ENCODE data around the gene CCIN. TPM values are rescaled to one million over a fixed set of nuclear protein-coding genes. Genes with fewer than 3 reads are reported as not detected.

Gene CCIN
- total RNA-seq, 1 donor from 2014 or later = 1.2 TPM

GRCh38 chr9:36189976-36190375 is 20.8 kb downstream of the CCIN start:
- DNase-seq (ENCODE audit: low read depth) = no peak

GRCh38 chr9:36190388-36191289 is 21.5 kb downstream of the CCIN start, which contains the start of gene CLTA:
CLTA (plus strand) TSS chr9:36190921; CDS start chr9:36191057, 136 bp downstream.
- DNase-seq (ENCODE audit: low read depth) = peak; percentile 100

GRCh38 chr9:36191290-36191645 is 22.1 kb downstream of the CCIN start:
- no peak for DNase-seq (ENCODE audit: low read depth)

- no peak for DNase-seq (ENCODE audit: low read depth)
Measured at GRCh38 chr9:36191686-36192085, 22.5 kb downstream of the CCIN start.

GRCh38 chr9:36192196-36192595 is 23.0 kb downstream of the CCIN start:
- peak; percentile 49 for DNase-seq (ENCODE audit: low read depth)

GRCh38 chr9:36193023-36193422 is 23.8 kb downstream of the CCIN start:
- no peak for DNase-seq (ENCODE audit: low read depth)

GRCh38 chr9:36194326-36195000 is 25.3 kb downstream of the CCIN start:
- no peak for DNase-seq (ENCODE audit: low read depth)

GRCh38 chr9:36204906-36205547 is 35.8 kb downstream of the CCIN start:
- no peak for DNase-seq (ENCODE audit: low read depth)

- peak; percentile 67 for DNase-seq (ENCODE audit: low read depth)
Measured at GRCh38 chr9:36207016-36207415, 37.8 kb downstream of the CCIN start.

- no peak for DNase-seq (ENCODE audit: low read depth)
Measured at GRCh38 chr9:36207546-36208012, 38.4 kb downstream of the CCIN start.

GRCh38 chr9:36208521-36209253 is 39.5 kb downstream of the CCIN start:
- no peak for DNase-seq (ENCODE audit: low read depth)

GRCh38 chr9:36210722-36211121 is 41.5 kb downstream of the CCIN start:
- DNase-seq (ENCODE audit: low read depth) = no peak

GRCh38 chr9:36211510-36211909 is 42.3 kb downstream of the CCIN start:
- DNase-seq (ENCODE audit: low read depth) = no peak

- DNase-seq (ENCODE audit: low read depth) = peak; percentile 50
Measured at GRCh38 chr9:36213387-36213786, 44.2 kb downstream of the CCIN start.

GRCh38 chr9:36213989-36214388 is 44.8 kb downstream of the CCIN start:
- DNase-seq (ENCODE audit: low read depth) = no peak

GRCh38 chr9:36214571-36214970 is 45.4 kb downstream of the CCIN start:
- peak; percentile 67 for DNase-seq (ENCODE audit: low read depth)

GRCh38 chr9:36217256-36217968 is 48.2 kb downstream of the CCIN start:
- no peak for DNase-seq (ENCODE audit: low read depth)

- DNase-seq (ENCODE audit: low read depth) = no peak
Measured at GRCh38 chr9:36218011-36218410, 48.8 kb downstream of the CCIN start.

GRCh38 chr9:36218411-36218901 is 49.3 kb downstream of the CCIN start:
- DNase-seq (ENCODE audit: low read depth) = no peak

Data from myocyte (in vitro differentiated cells).